Measurements from ENCODE around the gene SUGT1.
"Not testable (repeated sequence)": the region's sequence is repeated elsewhere in the genome, so short reads cannot be mapped to it uniquely, and the experiment has no call there.

The SUGT1 gene

DNA sequence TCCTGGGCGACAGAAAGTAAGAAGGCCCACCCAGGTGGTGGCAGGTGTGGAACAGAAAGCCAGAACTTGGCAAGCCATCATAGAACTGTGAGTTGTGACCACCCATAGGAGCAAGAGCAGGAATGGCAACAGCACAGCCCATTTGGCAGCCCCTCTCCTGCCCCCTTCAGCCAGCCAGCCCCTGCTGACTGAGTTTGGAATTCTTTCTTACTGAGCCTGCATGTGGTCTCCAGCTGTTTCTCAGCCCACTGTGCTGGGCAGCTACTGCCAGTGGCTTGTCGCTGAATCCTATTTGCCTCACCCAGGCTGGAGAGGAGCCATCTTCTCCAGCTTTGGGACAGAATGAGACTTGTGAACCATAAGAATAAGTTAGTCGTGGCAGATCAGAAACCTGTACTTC, 58.6 kb downstream of the SUGT1 start:
- no peak overlapping the region for H3K9ac ChIP-seq (ENCODE audit: low read length)
- H3K9me3 ChIP-seq (ENCODE audit: control insufficient read depth, low read length) = no peaks in the 10 kb centered on the region
- no peaks in the 10 kb centered on the region for H3K4me1 ChIP-seq (ENCODE audit: control insufficient read depth, insufficient read depth, low read length)
- peaks cover 2% of the 10 kb centered on the region for H3K27me3 ChIP-seq (replicated peaks; ENCODE audit: control insufficient read depth, insufficient read depth, low read length)
- DNase-seq (ENCODE audit: low read depth) = no peak
- H3K4me3 ChIP-seq (ENCODE audit: low read length) = no peak overlapping the region
- H3K36me3 ChIP-seq (ENCODE audit: control insufficient read depth, insufficient read depth, low read length, severe bottlenecking) = no peaks in the 10 kb centered on the region

DNA sequence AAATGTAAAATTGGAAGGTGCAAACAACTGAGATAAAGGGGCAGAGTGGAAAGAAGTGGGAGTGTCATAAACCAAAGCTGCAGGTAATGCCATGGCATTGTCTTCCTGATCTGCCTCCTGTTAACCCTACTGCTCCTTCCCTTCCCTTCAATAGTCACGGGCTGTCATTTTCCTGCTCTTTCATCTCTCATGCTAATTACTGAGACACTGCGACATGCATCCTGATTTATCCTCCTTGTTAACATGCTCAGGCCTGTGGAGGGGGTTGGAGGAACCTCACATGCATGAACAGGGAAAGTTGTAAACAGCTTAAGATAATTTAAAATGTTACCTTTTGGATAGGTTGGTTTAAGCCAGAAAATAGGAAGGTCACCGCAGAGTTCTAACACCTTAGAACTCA, 59.7 kb downstream of the SUGT1 start:
- Histone ChIP-seq H3K9ac (ENCODE audit: low read length) (no peak overlapping the region), H3K27me3 (replicated peaks; ENCODE audit: control insufficient read depth, insufficient read depth, low read length) (peaks cover 2% of the 10 kb centered on the region), H3K36me3 (ENCODE audit: control insufficient read depth, insufficient read depth, low read length, severe bottlenecking) (no peaks in the 10 kb centered on the region), H3K4me3 (ENCODE audit: low read length) (no peak overlapping the region), H3K4me1 (ENCODE audit: control insufficient read depth, insufficient read depth, low read length) (no peaks in the 10 kb centered on the region), H3K9me3 (ENCODE audit: control insufficient read depth, low read length) (no peaks in the 10 kb centered on the region)
- DNase-seq (ENCODE audit: low read depth) = no peak

DNA sequence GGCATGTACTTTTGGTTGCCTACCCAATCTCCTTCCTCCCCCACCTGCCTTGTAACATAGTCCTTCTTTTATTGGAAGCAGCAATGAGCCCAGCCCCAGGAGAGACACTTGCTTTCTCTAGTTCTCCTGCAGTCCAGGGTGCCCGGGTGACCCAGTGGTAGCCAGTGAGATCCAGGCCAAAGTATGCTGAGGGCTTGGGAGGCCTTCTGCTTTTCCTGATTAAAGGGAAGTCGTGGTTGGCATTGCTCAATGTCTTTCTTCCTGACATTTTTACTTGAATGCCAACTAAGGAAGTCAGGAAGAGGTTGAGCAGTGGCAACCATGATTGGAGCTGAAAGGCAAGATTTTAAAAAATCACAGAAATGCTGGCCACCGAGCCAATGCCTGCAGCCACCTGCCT, 61.3 kb downstream of the SUGT1 start:
- Histone ChIP-seq H3K36me3 (ENCODE audit: control insufficient read depth, insufficient read depth, low read length, severe bottlenecking) (no peaks in the 10 kb centered on the region), H3K9ac (ENCODE audit: low read length) (no peak overlapping the region), H3K9me3 (ENCODE audit: control insufficient read depth, low read length) (no peaks in the 10 kb centered on the region), H3K27me3 (replicated peaks; ENCODE audit: control insufficient read depth, insufficient read depth, low read length) (peaks cover 2% of the 10 kb centered on the region), H3K4me1 (ENCODE audit: control insufficient read depth, insufficient read depth, low read length) (no peaks in the 10 kb centered on the region), H3K4me3 (ENCODE audit: low read length) (no peak overlapping the region)
- DNase-seq (ENCODE audit: low read depth) = no peak

- not testable (repeated sequence) for H3K9ac ChIP-seq (ENCODE audit: low read length); H3K36me3 ChIP-seq (ENCODE audit: control insufficient read depth, insufficient read depth, low read length, severe bottlenecking); H3K4me1 ChIP-seq (ENCODE audit: control insufficient read depth, insufficient read depth, low read length); H3K9me3 ChIP-seq (ENCODE audit: control insufficient read depth, low read length); H3K4me3 ChIP-seq (ENCODE audit: low read length); DNase-seq (ENCODE audit: low read depth); H3K27me3 ChIP-seq (replicated peaks; ENCODE audit: control insufficient read depth, insufficient read depth, low read length)
Measured at GRCh38 chr13:52720904-52721303, 68.3 kb downstream of the SUGT1 start.

GRCh38 chr13:52721356-52721755, 68.7 kb downstream of the SUGT1 start:
- not testable (repeated sequence) for H3K4me3 ChIP-seq (ENCODE audit: low read length); DNase-seq (ENCODE audit: low read depth); H3K4me1 ChIP-seq (ENCODE audit: control insufficient read depth, insufficient read depth, low read length); H3K9me3 ChIP-seq (ENCODE audit: control insufficient read depth, low read length); H3K36me3 ChIP-seq (ENCODE audit: control insufficient read depth, insufficient read depth, low read length, severe bottlenecking); H3K27me3 ChIP-seq (replicated peaks; ENCODE audit: control insufficient read depth, insufficient read depth, low read length); H3K9ac ChIP-seq (ENCODE audit: low read length)

GRCh38 chr13:52723181-52723580, 70.5 kb downstream of the SUGT1 start:
- H3K27me3 ChIP-seq (replicated peaks; ENCODE audit: control insufficient read depth, insufficient read depth, low read length) = no peaks in the 10 kb centered on the region

DNA sequence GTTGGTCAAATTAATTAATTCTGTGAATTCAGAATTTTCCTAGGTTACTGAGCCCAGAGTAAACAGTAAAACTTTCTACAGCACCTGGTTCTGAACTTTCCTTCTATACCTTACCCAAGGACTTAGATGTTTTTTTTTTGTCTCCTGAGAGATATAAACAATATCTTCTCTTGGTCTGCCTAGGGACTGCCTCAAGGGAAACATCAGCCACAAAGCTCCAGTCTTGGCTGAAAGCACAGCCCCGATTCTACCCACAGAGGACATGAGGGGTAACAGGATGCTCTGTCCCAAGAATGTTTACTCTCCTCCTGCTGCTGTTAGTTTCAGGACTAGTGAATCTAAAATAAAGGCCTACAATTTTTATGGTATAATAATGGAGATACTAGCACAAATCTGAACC, 72.7 kb downstream of the SUGT1 start:
- Histone ChIP-seq H3K27me3 (replicated peaks; ENCODE audit: control insufficient read depth, insufficient read depth, low read length) (no peaks in the 10 kb centered on the region), H3K9ac (ENCODE audit: low read length) (no peak overlapping the region), H3K36me3 (ENCODE audit: control insufficient read depth, insufficient read depth, low read length, severe bottlenecking) (no peaks in the 10 kb centered on the region), H3K9me3 (ENCODE audit: control insufficient read depth, low read length) (no peaks in the 10 kb centered on the region), H3K4me3 (ENCODE audit: low read length) (no peak overlapping the region), H3K4me1 (ENCODE audit: control insufficient read depth, insufficient read depth, low read length) (no peaks in the 10 kb centered on the region)
- no peak for DNase-seq (ENCODE audit: low read depth)

More at GRCh38 chr13:52723181-52723580, 70.5 kb downstream of the SUGT1 start:
- Histone ChIP-seq H3K4me3 (ENCODE audit: low read length) (no peak overlapping the region), H3K9ac (ENCODE audit: low read length) (no peak overlapping the region), H3K36me3 (ENCODE audit: control insufficient read depth, insufficient read depth, low read length, severe bottlenecking) (no peaks in the 10 kb centered on the region), H3K4me1 (ENCODE audit: control insufficient read depth, insufficient read depth, low read length) (no peaks in the 10 kb centered on the region), H3K9me3 (ENCODE audit: control insufficient read depth, low read length) (no peaks in the 10 kb centered on the region)
- DNase-seq (ENCODE audit: low read depth) = no peak

GRCh38 chr13:52726258-52726657, 73.6 kb downstream of the SUGT1 start:
- H3K27me3 ChIP-seq (replicated peaks; ENCODE audit: control insufficient read depth, insufficient read depth, low read length) = peaks cover 4% of the 10 kb centered on the region
- no peaks in the 10 kb centered on the region for H3K4me1 ChIP-seq (ENCODE audit: control insufficient read depth, insufficient read depth, low read length)
- no peak overlapping the region for H3K9ac ChIP-seq (ENCODE audit: low read length)
- no peak overlapping the region for H3K4me3 ChIP-seq (ENCODE audit: low read length)
- no peaks in the 10 kb centered on the region for H3K36me3 ChIP-seq (ENCODE audit: control insufficient read depth, insufficient read depth, low read length, severe bottlenecking)
- H3K9me3 ChIP-seq (ENCODE audit: control insufficient read depth, low read length) = no peaks in the 10 kb centered on the region
- DNase-seq (ENCODE audit: low read depth) = no peak

- Histone ChIP-seq H3K9me3 (ENCODE audit: control insufficient read depth, low read length) (no peaks in the 10 kb centered on the region), H3K9ac (ENCODE audit: low read length) (no peak overlapping the region), H3K36me3 (ENCODE audit: control insufficient read depth, insufficient read depth, low read length, severe bottlenecking) (no peaks in the 10 kb centered on the region), H3K4me1 (ENCODE audit: control insufficient read depth, insufficient read depth, low read length) (peaks cover 3% of the 10 kb centered on the region), H3K27me3 (replicated peaks; ENCODE audit: control insufficient read depth, insufficient read depth, low read length) (peaks cover 39% of the 10 kb centered on the region), H3K4me3 (ENCODE audit: low read length) (no peak overlapping the region)
- no peak for DNase-seq (ENCODE audit: low read depth)
Measured at GRCh38 chr13:52734075-52734623, 81.5 kb downstream of the SUGT1 start.

DNA sequence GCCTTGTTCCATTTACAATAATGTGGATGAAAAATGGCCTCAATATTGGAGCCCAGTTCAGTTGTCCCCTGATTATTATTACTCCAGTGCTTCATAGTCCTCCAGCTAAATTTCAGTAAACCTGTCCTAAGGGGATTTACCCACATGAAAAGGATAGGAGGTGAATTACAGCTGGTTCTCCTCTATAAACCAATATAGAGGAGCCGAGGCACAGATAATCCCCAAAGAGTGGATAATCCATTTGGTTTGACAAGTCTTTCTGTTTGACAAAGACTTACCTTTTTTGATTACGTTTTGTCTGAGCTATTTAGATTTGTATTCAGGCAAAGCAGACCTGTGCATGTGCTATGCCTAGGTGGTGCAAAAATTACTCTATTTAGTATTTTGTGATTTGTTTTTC, 84.3 kb downstream of the SUGT1 start:
- Histone ChIP-seq H3K36me3 (ENCODE audit: control insufficient read depth, insufficient read depth, low read length, severe bottlenecking) (no peaks in the 10 kb centered on the region), H3K4me1 (ENCODE audit: control insufficient read depth, insufficient read depth, low read length) (peaks cover 3% of the 10 kb centered on the region), H3K27me3 (replicated peaks; ENCODE audit: control insufficient read depth, insufficient read depth, low read length) (peaks cover 53% of the 10 kb centered on the region), H3K9me3 (ENCODE audit: control insufficient read depth, low read length) (no peaks in the 10 kb centered on the region), H3K4me3 (ENCODE audit: low read length) (no peak overlapping the region), H3K9ac (ENCODE audit: low read length) (no peak overlapping the region)
- no peak for DNase-seq (ENCODE audit: low read depth)

- Histone ChIP-seq H3K9me3 (ENCODE audit: control insufficient read depth, low read length) (no peaks in the 10 kb centered on the region), H3K4me3 (ENCODE audit: low read length) (no peak overlapping the region), H3K36me3 (ENCODE audit: control insufficient read depth, insufficient read depth, low read length, severe bottlenecking) (no peaks in the 10 kb centered on the region), H3K4me1 (ENCODE audit: control insufficient read depth, insufficient read depth, low read length) (peaks cover 3% of the 10 kb centered on the region), H3K9ac (ENCODE audit: low read length) (no peak overlapping the region), H3K27me3 (replicated peaks; ENCODE audit: control insufficient read depth, insufficient read depth, low read length) (peaks cover 53% of the 10 kb centered on the region)
- no peak for DNase-seq (ENCODE audit: low read depth)
Measured at GRCh38 chr13:52737451-52737850, 84.8 kb downstream of the SUGT1 start.

DNA sequence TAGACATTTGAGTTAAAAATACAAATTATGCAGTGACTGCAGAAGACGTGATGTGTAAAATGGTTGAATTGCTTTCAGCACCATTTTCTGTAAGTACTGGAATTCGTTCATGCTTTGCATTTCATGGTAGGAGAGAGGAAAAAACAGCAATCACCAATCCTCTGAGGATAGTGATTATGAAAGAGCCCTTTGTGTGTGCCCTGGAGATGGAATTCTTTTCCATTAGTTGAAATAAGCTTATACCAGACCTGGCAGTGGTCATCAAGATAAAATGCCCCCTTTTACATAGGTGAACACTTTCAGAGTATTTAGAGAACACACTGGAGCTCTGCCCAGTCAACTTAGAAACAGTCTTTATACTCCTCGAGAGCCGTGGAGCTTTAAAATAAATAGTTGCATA, 85.3 kb downstream of the SUGT1 start:
- Histone ChIP-seq H3K27me3 (replicated peaks; ENCODE audit: control insufficient read depth, insufficient read depth, low read length) (peaks cover 52% of the 10 kb centered on the region), H3K36me3 (ENCODE audit: control insufficient read depth, insufficient read depth, low read length, severe bottlenecking) (no peaks in the 10 kb centered on the region), H3K9me3 (ENCODE audit: control insufficient read depth, low read length) (no peaks in the 10 kb centered on the region), H3K9ac (ENCODE audit: low read length) (no peak overlapping the region), H3K4me1 (ENCODE audit: control insufficient read depth, insufficient read depth, low read length) (peaks cover 3% of the 10 kb centered on the region), H3K4me3 (ENCODE audit: low read length) (no peak overlapping the region)
- no peak for DNase-seq (ENCODE audit: low read depth)
